GM19035 (cell line): ENCODE results near the gene CLEC2B.

ENCODE experiments used
- ATAC-seq: cut with Tn5 transposase; IDR thresholded peaks from one replicate; pipeline ENCODE4 v1.9.1; 2021; ENCODE audit not compliant: unreplicated experiment

The CLEC2B gene

DNA sequence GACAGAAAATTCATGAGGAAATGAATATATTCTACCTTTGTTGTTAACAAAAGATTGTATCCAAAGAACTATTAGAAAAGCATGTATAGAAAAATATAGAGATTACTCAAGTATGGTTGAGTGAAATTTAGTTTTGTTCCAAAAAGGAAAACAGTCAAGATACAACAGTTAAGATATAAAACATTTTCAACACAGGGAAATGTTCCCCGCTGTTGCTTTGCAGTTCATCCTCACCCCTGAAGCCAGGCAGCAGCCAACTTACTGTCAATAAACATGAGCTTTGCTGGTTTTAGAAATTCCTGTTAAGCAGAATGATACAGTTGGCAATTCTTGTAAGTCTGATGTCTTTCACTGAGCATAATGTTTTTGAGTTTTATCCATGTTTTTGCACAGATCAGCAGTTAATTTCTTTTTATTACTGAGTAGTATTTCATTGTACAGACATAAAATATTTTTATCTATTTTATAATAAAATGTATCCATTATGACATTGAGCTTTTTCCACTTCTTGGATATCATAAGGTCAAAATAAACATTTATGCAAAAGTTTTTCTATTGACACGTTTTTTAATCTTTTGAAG is 1.2 kb upstream of the CLEC2B start:
- no peak for ATAC-seq

- ATAC-seq: no peak
Measured at GRCh38 chr12:9868951-9869306, 225 bp downstream of the CLEC2B start.

GRCh38 chr12:9868311-9868801 is 798 bp downstream of the CLEC2B start:
- no peak for ATAC-seq

GRCh38 chr12:9867531-9867930 is 1.6 kb downstream of the CLEC2B start:
- ATAC-seq: no peak

GRCh38 chr12:9866860-9867269 is 2.3 kb downstream of the CLEC2B start:
- no peak for ATAC-seq

DNA sequence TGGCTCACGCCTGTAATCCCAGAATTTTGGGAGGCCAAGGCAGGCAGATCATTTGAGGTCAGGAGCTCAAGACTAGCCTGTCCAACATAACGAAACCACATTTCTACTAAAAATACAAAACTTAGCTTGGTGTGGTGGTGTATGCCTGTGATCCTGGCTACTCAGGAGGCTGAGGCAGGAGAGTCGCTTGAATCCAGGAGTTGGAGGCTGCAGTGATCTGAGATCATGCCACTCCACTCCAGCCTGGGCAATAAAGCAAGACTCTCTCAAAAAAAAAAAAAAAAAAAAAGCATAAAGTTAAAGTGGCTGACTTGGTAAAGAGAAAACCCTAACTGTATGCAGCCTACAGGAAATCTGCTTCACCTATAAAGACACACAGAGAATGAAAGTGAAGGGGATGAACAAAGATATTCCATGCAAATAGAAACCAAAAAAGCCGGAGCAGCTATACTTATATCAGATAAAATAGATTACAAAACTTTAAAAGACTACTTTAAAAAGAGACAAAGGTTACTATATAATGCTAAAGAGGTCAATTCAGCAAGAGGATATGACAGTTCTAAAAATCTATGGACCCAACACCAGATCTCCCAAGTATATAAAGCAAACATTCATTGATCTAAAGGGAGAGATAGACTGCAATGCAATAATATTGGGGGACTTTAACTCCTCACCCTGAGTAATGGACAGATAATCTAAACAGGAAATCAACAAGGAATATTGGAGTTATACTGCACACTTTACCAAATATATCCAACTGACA is 4.1 kb downstream of the CLEC2B start:
- no peak for ATAC-seq

- no peak for ATAC-seq
Measured at GRCh38 chr12:9858135-9858534, 11.0 kb downstream of the CLEC2B start.

GRCh38 chr12:9856894-9857293 is 12.3 kb downstream of the CLEC2B start:
- ATAC-seq: no peak

DNA sequence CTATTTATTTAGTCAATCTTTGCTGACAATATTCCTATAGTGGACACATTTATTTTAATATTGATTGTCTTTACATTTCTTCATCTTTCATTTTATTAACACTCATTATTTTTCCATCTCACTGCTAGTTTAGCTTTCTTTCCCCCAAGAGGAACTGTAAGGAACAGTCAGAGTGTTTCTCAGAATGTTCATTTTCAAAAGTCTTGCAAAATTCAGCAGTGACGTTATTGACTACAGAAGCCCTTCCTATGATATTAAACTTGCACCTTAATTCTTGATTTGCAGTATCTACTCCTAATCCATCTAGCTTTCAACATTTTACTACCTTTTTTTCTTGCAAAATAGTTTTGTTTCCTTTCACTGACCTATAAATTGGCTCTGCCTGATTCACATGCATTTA is 13.0 kb downstream of the CLEC2B start:
- no peak for ATAC-seq

GRCh38 chr12:9851927-9852326 is 17.2 kb downstream of the CLEC2B start:
- no peak for ATAC-seq

- ATAC-seq: no peak
Measured at GRCh38 chr12:9851050-9851449, 18.1 kb downstream of the CLEC2B start.

DNA sequence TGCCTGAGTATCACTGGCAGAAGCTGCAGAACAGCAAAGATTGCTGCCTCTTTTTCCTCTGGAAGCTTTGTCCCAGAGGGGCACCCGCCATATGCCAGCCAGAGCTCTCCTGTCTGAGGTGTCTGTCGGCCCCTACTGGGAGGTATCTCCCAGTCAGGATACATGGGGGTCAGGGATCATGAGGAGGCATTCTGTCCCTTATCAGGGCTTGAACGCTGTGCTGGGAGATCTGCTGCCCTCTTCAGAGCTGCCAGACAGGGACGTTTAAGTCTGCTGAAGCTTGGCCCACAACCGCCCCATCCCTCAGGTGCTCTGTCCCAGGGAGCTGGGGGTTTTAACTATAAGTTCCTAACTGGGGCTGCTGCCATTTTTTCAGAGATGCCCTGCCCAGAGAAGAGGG is 20.3 kb downstream of the CLEC2B start:
- ATAC-seq: no peak

DNA sequence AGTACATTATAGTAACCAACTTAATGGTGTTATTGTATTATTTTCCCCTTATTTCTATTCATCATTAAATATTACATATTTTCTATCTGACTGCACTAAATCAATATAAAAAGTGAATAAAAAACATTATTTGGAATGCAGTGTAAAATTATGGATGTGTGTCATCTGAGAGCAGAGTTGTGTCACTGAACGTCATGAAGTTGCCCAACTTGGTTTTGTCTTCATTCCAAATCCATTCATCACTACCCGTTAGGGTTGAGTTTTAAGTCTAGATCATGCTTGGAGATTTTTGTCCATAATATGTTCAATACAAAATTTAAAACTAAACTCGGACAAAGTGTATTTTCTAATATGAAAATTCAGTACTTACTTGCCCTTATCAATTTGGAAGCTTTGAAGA is 25.7 kb downstream of the CLEC2B start:
- no peak for ATAC-seq

- no peak for ATAC-seq
Measured at GRCh38 chr12:9831720-9832119, 37.4 kb downstream of the CLEC2B start.

GRCh38 chr12:9829982-9830381 is 39.2 kb downstream of the CLEC2B start:
- no peak for ATAC-seq

DNA sequence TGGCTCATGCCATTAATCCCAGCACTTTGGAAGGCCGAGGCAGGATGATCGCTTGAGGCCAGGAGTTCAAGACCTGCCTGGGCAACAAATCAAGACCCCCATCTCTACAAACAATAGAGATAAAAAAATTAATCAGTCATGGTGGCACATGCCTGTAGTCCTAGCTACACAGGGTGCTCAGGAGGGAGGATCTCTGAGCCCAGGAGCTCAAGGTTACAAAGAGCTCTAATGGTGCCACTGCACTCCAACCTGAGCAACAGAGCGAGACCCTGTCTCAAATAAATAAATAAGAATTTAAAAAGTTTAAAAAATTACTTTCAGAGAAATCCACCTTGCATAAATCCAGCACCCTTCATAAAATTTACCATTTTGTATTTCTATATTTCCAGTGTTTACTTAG is 39.7 kb downstream of the CLEC2B start:
- ATAC-seq: no peak

GRCh38 chr12:9827209-9827888 is 41.8 kb downstream of the CLEC2B start, which contains the start of gene KLRF1:
Gene KLRF1 (plus strand): TSS chr12:9827481. CDS start chr12:9827545, 64 bp downstream.
- no peak for ATAC-seq

GRCh38 chr12:9820281-9820930 is 48.7 kb downstream of the CLEC2B start:
- no peak for ATAC-seq

GRCh38 chr12:9813821-9814798 is 55.0 kb downstream of the CLEC2B start:
- peak; percentile 96 for ATAC-seq

GRCh38 chr12:9811621-9812020 is 57.5 kb downstream of the CLEC2B start:
- no peak for ATAC-seq
